Gastrocnemius medialis (tissue), 4 donors: ENCODE results near the gene PRKAG2. TPM values are rescaled to one million over a fixed set of nuclear protein-coding genes. Genes with fewer than 3 reads are reported as not detected.

Source experiments
- ATAC-seq, 2 donors: fragments of 150-250 bp; one replicate each; pipeline ENCODE4 v1.9.1; 2016
- DNase-seq, 2 donors: peaks; one replicate each; pipeline ENCODE4 v3.0.0-alpha.2; 2019
- H3K27ac ChIP-seq, 4 donors: fragments of 200-600 bp; sonication (generic); 1 replicate in 1 of 4; 2 replicates in 3 of 4; pipeline ENCODE4 v1.5.1; 2016 to 2018; ENCODE audit warnings: mild to moderate bottlenecking in 2 of 4, moderate library complexity in 1 of 4
- H3K27me3 ChIP-seq, 3 donors: fragments of 200-600 bp; sonication (generic) in 2 of 3; 1 replicate in 1 of 3; 2 replicates in 2 of 3; pipeline versions ENCODE4 v1.5.1 to v1.6.0; 2016 to 2019; ENCODE audit warnings: mild to moderate bottlenecking in 1 of 3, moderate library complexity in 1 of 3
- H3K36me3 ChIP-seq, 2 donors: fragments of 200-600 bp; sonication (generic) in 1 of 2; one replicate each; pipeline ENCODE4 v1.5.1; 2017 to 2018
- H3K4me1 ChIP-seq, 2 donors: fragments of 200-600 bp; sonication (generic) in 1 of 2; one replicate each; pipeline ENCODE4 v1.5.1; 2016 to 2017; ENCODE audit warnings: mild to moderate bottlenecking in 2 of 2
- H3K4me3 ChIP-seq, 4 donors: fragments of 200-600 bp; sonication (generic) in 3 of 4; 1 replicate in 1 of 4; 2 replicates in 3 of 4; pipeline ENCODE4 v1.5.1; 2016 to 2019; ENCODE audit warnings: mild to moderate bottlenecking in 2 of 4
- H3K9me3 ChIP-seq, 3 donors: fragments of 200-600 bp; sonication (generic) in 2 of 3; 1 replicate in 1 of 3; 2 replicates in 2 of 3; pipeline ENCODE4 v1.5.1; 2016 to 2019
- CTCF ChIP-seq, 5 experiments: fragments of 450-650 bp in 3 of 5; fragments of 200-600 bp in 2 of 5; sonication (generic) in 2 of 5; IDR thresholded peaks in 4 of 5; conservative IDR thresholded peaks in 1 of 5; 1 replicate in 4 of 5; 2 replicates in 1 of 5; pipeline ENCODE4 v1.5.1; 2016 to 2019; ENCODE audit warnings: antibody characterized with exemption in 5 of 5, mild to moderate bottlenecking in 3 of 5, moderate library complexity in 3 of 5
- POLR2A ChIP-seq, 2 donors: fragments of 450-650 bp; IDR thresholded peaks; one replicate each; pipeline ENCODE4 v1.6.1; 2017; ENCODE audit warnings: antibody characterized with exemption in 2 of 2, mild to moderate bottlenecking in 2 of 2, moderate library complexity in 2 of 2
- in situ Hi-C, 4 donors: fragments of 200-750 bp; cut with MboI; loops; one replicate each; pipeline versions ENCODE4 v1.15.0 to v1.8.0; 2017; ENCODE audit warnings: low sequenced_read_pairs in 4 of 4
- intact Hi-C: fragments of 100-400 bp; cut with DNase I; formaldehyde crosslinking; loops from one replicate; pipeline ENCODE4 v1.15.1; 2023; ENCODE audit warnings: low total_unique reads
- total RNA-seq, 4 donors: library from RNA; depleted of rRNA; stranded (reverse); fragments of >200 nt; gene quantifications; one replicate each; pipeline versions ENCODE4 v1.1.0 to v1.2.3, GENCODE V29; 2016

Gene PRKAG2
- total RNA-seq, 4 donors from 2014 or later, result 5.3 to 32.6 (median 13.9) TPM

- TF ChIP-seq POLR2A (IDR thresholded peaks at IDR 0.05) (no peak), CTCF (IDR thresholded peaks at IDR 0.05 in 4 of 5, conservative IDR thresholded peaks at IDR 0.05 in 1 of 5) (no peak)
- H3K9me3 ChIP-seq, result no peaks in the 10 kb centered on the region
- DNase-seq, result peak; percentile 37 to 70
- no peak overlapping the region for H3K4me3 ChIP-seq
- H3K4me1 ChIP-seq, result peaks cover 0 to 9% of the 10 kb centered on the region in 2 donors
- H3K27ac ChIP-seq, result peak overlapping the region; percentile 39 to 74 (median 61)
- H3K27me3 ChIP-seq, result no peaks in the 10 kb centered on the region
- peak; percentile 73 to 79 for ATAC-seq
- in situ Hi-C loops (loop anchor here in 1 of 4 donors (10.0 kb wide), 1 partner anchor 56 kb away; no protein-coding TSS in a partner anchor), intact Hi-C loops (no loop called here)
- H3K36me3 ChIP-seq, result no peaks in the 10 kb centered on the region
These were observed 196.1 kb downstream of the PRKAG2 start for GRCh38 chr7:151680810-151681209.

GRCh38 chr7:151679881-151680612 lies 196.9 kb downstream of the PRKAG2 start:
- no peak for DNase-seq
- Histone ChIP-seq H3K9me3 (no peaks in the 10 kb centered on the region), H3K4me3 (no peak overlapping the region), H3K27me3 (no peaks in the 10 kb centered on the region), H3K27ac (peak overlapping the region; percentile 39 to 74 (median 61)), H3K4me1 (peaks cover 0 to 9% of the 10 kb centered on the region in 2 donors), H3K36me3 (no peaks in the 10 kb centered on the region)
- ATAC-seq, result no peak
- intact Hi-C loops (no loop called here), in situ Hi-C loops (loop anchor here in 1 of 4 donors (10.0 kb wide), 1 partner anchor 55 kb away; no protein-coding TSS in a partner anchor)
- TF ChIP-seq CTCF (IDR thresholded peaks at IDR 0.05 in 4 of 5, conservative IDR thresholded peaks at IDR 0.05 in 1 of 5), result no peak
- no peak for TF ChIP-seq POLR2A (IDR thresholded peaks at IDR 0.05)

- peaks cover 0 to 9% of the 10 kb centered on the region in 2 donors for H3K4me1 ChIP-seq
- H3K27me3 ChIP-seq, result no peaks in the 10 kb centered on the region
- no peak for ATAC-seq
These were observed 197.7 kb downstream of the PRKAG2 start for GRCh38 chr7:151679071-151679708.

GRCh38 chr7:151678227-151678604 lies 198.7 kb downstream of the PRKAG2 start:
- no peak overlapping the region for H3K27ac ChIP-seq
- no peak for DNase-seq

More at GRCh38 chr7:151679071-151679708, 197.7 kb downstream of the PRKAG2 start:
- H3K9me3 ChIP-seq, result no peaks in the 10 kb centered on the region
- no peak overlapping the region for H3K4me3 ChIP-seq
- in situ Hi-C loops (no loop called here), intact Hi-C loops (no loop called here)
- peak overlapping the region in 1 of 4 donors; percentile 74 for H3K27ac ChIP-seq
- no peaks in the 10 kb centered on the region for H3K36me3 ChIP-seq
- no peak for DNase-seq
- TF ChIP-seq POLR2A (IDR thresholded peaks at IDR 0.05) (no peak), CTCF (IDR thresholded peaks at IDR 0.05 in 4 of 5, conservative IDR thresholded peaks at IDR 0.05 in 1 of 5) (no peak)

More at GRCh38 chr7:151678227-151678604, 198.7 kb downstream of the PRKAG2 start:
- in situ Hi-C loops, result no loop called here
- no peak for ATAC-seq
- H3K4me1 ChIP-seq, result peaks cover 0 to 9% of the 10 kb centered on the region in 2 donors
- TF ChIP-seq CTCF (IDR thresholded peaks at IDR 0.05 in 4 of 5, conservative IDR thresholded peaks at IDR 0.05 in 1 of 5) (no peak), POLR2A (IDR thresholded peaks at IDR 0.05) (no peak)
- no peak overlapping the region for H3K4me3 ChIP-seq
- no peaks in the 10 kb centered on the region for H3K27me3 ChIP-seq
- no peaks in the 10 kb centered on the region for H3K9me3 ChIP-seq
- no peaks in the 10 kb centered on the region for H3K36me3 ChIP-seq
- intact Hi-C loops, result no loop called here
